GM19023 (cell line): Measurements from ENCODE around the gene SPOCK2.
"Not testable (repeated sequence)": the region's sequence is repeated elsewhere in the genome, so short reads cannot be mapped to it uniquely, and the experiment has no call there.

ENCODE experiments used
- ATAC-seq: cut with Tn5 transposase; IDR thresholded peaks from one replicate; pipeline ENCODE4 v1.9.1; 2021; ENCODE audit warnings: mild to moderate bottlenecking, moderate library complexity; ENCODE audit not compliant: unreplicated experiment

Gene SPOCK2

DNA sequence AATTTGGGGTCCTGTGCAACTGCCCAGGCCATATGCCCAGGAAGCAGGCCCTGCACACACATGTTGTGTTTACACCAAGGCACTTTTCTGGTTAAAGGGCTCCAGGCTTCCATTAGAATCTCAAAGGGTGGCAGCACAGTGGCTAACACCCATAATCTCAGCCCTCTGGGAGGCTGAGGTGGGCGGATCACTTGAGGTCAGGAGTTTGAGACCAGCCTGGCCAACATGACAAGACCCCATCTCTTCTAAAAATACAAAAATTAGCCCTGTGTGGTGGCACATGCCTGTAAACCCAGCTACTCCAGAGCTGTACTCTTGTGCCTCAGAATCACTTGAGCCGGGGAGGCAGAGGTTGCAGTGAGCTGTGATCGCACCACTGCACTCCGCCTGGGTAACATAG, 53.6 kb downstream of the SPOCK2 start:
- no peak for ATAC-seq

DNA sequence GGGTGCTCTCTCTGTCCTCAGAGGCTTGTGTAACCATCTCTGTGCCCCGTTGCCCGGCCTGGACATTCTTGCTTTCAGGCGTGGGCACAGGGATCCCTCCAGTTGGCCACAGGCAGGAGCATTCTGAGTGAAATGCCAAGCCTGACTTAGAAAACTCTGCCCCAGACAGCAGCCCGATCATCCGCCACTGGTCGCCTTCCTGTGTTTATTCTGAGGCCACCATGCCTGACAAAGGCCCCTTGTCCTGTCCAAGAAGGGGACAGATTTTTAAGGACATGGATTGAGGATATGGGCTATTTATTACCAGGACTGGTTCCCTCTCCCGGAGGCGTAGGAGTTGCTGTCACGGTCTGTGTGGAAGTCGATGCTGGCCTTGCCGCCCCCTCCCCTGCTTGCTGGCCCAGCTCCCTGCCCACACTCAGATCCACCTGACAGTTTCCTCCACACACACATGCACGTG, 54.3 kb downstream of the SPOCK2 start:
- ATAC-seq, result no peak

DNA sequence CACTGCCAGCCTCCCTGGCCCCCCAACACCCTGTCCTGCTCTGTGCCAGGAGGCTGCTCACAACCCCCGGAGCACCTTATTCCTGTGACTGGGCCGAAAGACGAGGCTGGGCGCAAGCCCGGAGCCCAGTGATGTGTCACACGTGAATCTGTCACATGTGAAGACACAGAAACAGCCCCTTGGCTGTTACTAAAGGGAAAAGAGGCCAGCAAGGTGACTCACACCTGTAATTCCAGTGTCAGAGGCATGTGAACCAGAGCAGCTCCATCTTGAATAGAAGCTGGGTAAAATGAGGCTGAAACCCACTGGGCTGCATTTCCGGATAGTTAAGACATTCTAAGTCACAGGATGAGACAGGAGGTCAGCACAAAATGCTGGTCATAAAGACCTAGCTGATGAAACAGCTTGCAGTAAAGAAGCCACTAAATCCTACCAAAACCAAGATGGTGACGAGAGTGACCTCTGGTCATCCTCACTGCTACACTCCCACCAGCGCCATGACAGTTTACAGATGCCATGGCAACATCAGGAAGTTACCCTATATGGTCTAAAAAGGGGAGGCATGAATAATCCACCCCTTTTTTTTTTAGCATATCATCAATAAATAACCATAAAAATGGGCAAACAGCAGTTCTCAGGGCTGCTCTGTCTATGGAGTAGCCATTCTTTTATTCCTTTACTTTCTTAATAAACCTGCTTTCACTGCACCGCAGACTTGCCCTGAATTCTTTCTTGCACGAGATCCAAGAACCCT, 55.8 kb downstream of the SPOCK2 start:
- not testable (repeated sequence) for ATAC-seq

DNA sequence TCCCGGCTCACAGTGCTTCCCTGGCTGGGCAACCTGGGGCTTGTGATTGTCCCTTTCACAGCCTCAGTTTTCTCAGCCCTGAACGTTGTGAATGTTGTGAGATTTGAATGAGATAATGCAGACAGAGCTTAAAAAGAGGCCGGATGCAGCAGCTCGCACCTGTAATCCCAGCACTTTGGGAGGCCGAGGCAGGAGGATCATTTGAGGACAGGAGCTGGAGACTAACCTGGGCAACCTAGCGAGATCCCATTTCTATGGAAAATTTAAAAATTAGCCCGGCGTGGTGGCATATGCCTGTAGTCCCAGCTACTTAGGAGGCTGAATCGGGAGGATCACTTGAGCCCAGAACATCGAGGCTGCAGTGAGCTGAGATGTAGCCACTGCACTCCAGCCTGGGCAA, 56.6 kb downstream of the SPOCK2 start:
- ATAC-seq, result no peak

DNA sequence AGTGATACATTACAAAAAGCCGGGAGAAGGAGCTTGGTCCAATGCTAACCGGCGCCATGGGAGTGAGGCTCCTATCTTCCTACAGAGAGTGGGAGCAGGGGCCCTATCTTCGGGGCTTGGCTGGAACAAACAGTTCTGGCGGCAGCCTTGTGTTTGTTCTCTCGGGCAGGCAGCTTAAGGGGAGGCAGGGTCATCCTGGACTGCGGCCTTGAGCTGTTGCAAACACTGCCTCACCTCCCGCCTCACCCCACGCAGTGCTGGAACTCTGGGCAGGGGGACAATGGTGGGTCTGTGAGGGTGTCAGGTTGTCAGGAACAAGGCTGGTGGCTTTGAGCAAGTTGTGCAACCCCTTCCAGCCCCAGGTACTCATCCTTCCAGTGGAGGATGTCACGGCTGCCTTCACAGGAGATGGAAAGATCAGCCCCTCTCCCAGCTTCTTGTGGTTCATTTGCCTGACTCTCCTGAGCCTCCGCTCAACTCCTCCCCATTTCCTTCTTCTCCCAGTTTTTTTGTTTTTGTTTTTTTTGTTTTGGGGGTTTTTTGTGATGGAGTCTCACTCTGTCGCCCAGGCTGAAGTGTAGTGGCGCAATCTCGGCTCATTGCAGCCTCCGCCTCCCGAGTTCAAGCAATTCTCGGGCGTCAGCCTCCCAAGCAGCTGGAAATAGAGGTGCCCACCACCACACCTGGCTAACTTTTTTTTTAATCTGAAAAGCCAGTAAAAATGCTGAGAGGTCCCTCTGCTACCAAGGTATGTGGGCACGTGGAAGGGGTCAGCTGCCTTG, 57.4 kb downstream of the SPOCK2 start:
- ATAC-seq, result no peak

DNA sequence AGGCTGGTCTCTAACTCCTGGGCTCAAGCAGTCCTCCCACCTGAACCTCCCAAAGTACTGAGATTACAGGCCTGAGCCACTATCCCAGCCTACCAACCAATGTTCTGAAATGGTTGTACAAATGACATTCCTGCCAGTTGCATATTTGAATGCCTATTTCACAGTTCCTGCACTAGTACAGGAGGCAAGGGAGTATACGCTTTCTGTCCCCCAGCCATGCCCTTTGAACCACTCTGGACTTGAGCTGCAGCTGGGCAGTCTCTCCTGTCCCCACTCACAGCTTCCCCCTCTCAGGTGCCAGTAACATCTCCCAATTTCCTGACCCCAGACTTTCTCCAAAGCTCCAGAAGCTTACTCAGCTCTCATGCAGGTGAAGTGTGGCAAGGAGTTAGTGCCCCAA, 58.9 kb downstream of the SPOCK2 start:
- ATAC-seq, result no peak

DNA sequence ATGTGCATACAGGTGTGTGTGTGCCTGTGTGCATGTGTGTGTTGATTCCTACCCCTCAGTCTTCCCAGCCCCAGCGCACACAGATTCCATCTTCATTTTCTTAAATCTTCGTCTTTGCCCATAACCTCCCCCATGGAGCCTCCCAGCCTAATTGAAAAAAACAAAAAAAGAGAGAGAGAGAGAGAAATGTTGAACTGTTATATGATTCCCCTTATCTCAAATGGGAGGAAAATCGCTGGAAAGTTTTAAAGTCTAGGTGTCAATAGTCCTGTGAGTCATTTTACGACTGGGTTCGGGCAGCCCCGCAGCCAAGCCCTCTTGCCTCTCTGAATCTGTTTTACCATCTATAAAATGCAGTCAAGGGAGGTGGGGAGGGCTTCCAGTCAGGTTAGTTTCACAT, 60.9 kb downstream of the SPOCK2 start:
- no peak for ATAC-seq

DNA sequence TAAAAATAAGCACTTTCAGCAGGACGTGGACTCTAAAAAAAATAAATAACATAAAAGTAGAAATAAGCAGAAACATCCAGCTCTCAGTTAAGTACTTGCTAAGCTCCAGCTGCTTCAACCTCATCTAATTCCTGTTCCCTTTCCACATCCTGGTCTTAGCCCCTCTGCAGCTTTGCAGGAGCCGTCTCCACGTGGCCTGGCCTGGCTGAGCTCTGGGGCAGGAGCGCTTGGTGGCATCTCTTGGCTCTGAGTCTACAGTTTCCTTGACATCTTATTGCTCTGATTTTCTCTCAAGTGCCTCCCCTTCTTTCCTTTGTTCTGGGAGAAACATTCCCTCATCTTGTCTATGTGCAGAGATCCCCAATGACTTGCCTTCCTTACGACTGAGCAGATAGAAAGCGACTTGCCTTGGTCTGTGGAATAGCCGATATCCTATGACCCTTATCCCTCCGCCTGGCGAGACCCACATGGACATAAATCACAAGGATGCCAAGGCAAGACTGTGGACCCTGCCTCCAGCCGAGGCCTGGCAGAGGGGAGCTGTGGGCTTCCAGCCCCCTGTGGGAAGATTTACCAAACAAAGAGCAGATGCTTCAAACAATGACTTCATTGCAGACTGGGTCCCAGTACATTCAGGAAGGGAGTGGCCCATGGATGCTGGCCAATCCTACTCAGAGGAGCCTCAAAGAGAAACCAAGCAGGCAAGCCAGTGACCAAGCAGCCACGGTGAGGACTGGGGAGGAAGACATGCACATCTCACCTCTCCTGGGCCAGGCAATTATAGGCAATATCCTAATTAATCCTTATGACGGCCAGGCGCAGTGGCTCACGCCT, 61.9 kb downstream of the SPOCK2 start:
- ATAC-seq, result no peak

DNA sequence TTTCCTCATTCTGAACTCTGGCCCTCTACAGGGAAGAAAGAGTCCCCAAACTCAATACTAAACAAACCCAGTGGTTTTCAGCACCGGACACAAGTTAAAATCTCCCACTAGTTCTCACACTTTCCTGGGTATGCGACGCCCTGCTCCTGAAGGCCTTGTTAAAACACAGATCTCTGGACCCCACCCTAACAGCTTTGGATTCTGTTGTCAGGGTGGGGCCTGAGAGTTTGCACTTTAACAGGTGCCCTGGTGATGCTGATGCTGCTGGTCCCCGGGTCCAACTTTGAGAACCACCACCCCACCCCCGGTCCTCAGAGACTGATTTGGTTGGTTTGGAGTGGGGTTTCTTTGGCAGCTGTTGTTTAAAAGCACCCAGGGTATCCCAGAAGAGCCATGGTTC, 62.5 kb downstream of the SPOCK2 start:
- no peak for ATAC-seq

DNA sequence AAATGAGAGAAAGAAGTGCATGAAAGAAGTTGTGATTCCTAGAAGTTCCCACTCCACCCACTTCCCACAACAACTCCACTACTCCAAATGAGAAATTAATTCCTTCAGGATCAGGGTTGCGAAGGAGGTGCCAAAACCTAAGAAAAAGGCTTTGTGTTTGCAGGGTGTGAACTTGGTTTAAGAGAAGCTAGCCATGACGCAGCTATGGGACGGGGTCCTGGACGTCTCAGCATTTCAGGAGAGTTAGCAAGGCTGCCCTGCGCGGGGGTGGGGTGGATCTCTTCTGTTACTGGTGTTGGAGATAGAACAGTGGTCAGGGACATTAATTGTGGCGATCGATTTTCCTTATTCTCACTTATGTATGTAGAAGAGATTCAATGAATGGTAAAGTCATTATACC, 63.0 kb downstream of the SPOCK2 start:
- ATAC-seq, result no peak

DNA sequence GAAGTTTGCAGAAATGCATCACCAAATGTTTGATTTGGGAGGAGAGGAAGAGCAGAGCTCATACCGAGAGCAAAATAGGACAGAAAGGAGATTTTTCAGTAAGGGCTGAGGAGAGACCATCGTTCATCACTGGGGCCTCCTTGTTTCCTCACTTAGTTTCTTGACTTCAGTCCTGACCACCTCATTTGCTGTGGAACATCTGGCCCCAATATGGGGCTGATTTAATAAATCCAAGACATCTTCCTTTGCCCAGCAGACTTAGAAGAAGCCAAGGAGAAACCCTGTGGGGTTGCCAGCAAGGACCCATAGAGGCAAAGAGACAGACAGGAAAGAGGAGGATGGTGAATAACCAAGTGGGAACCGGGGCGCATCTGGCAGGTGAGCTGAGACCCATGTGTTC, 63.8 kb downstream of the SPOCK2 start:
- no peak for ATAC-seq

DNA sequence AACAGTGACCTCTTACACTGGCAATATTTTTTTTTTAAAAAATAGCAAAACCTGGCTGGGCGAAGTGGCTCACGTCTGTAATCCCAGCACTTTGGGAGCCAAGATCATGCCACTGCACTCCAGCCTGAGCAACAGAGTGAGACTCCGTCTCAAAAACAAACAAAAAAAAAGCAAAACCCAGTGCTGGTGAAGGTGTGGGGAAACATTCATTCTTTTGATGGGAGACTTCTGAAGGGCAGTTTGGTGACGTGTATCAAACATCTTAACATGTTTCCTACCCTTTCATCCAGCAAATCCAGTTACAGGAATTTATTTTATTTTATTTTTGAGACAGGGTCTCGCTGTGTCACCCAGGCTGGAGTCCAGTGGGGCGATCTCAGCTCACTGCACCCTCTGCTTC, 66.1 kb downstream of the SPOCK2 start:
- ATAC-seq, result no peak

DNA sequence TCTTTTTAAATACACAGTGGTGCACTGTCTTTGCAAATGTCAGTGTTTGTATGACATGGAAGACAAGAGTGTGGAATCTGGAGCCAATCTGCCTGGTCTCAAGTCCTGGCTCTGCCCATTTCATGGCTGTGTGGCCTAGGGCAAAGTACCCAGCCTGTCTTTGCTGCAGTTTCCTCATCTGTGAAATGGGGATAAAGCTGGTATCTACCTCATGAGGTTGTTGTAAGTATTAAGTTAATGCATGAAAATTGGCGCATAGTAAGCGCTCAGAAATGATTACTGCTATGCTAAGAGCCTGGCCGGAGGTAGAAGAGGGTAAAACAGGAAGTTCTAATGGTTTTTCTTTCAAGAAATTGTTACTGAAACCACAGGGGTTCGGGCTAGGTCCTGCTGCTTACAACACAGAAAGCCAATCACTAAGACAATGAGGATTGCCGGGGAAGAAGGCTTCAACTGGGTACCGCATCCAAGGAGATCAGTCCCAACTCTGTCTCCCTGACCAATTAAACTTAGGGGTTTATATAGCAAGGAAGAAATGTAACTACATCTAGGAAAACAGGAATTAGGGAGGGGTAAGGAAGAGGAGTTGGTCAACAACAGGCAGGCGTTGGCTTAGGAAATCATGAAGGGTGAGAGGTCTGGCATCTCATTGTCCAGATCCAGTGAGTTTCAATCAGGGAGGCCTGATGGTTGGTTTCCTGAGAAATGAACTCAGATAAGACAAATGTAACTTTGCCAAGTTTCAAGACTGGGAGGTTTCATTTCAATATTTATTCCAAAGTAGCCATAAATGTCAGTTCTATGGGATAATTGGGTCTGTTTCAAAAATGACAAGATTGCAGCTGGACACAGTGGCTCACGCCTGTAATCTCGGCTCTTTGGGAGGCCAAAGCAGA, 67.2 kb downstream of the SPOCK2 start:
- ATAC-seq, result no peak

DNA sequence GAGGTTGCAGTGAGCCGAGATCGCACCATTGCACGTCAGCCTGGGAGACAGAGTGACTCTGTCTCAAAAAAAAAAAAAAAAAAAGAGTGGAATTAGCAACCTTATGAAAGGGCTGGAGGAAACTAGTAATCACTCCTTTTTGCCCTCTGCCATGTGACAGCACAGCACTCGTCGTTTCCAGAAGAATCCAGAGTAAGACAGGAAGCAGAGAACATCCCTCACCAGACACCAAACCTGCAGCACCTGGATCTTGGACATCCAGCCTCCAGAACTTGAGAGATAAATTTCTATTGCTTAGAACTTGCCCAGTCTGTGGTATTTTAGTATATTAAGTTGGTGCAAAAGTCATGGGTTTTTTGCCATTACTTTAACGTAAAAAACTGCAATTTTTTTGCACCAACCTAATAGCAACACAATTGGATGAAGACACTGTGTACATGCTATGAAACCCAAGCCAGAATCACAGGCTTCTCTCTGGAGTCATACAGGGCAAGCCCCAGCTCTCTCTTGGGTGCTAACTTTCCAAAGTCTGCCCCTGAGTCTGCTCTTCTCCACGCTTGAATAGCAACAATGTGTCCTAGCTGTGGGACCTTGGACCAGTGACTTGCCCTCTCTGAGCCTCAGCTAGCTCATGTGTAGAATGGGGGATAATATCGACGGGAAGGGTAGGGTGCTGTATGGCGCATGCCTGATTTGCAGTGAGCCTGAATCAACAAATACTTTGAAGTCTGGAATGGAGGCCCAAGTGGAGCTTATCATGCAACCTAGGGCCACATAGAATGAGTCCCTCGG, 69.1 kb downstream of the SPOCK2 start:
- no peak for ATAC-seq

DNA sequence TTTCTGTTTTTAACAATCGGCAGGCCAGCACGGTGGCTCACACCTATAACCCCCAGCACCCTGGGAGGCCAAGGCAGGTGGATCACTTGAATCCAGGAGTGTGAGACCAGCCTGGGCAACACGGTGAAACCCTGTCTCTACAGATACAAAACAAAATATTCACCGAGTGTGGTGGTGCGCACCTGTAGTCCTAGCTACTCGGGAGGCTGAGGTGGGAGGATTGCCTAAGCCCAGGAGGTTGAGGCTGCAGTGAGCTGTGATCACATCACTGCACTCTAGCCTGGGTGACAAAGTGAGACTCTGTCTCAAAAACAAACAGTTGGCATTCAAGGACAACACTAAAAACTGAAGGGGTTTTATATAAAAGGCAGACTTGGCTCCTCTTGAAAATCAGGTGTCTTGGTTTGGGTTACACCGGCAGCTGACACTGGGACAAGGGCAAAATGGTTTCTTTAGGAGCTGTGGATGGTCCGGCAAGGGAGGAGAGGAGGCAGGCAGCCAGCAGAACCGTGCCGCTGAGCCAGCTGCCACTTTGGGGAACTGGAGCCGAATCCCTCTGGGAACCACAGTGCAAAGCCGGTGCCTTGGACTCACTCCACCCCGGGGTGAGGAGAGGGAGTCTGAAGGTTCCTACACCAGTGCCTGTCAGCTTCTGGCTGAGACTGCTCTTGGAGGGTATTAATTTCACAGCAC, 71.6 kb downstream of the SPOCK2 start:
- ATAC-seq, result no peak

DNA sequence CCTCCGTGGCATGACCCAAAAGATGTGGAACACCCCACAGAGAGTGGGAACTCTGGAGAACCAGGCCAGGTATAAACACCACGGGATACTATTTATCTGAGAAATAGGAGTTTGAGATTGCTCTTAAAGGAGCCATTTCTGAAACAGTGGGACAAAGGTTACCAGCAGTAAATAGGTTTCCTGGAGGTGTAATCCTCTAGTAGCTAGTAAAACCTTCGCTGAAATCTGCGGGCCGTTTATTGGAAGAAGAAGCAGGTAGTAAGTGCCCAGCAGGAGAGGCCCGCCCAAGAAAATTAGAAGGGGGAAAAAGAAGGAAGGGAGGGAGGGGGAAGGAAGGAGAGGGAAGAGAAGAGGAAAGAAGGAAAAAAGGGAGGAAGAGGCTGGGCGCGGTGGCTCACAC, 72.5 kb downstream of the SPOCK2 start:
- ATAC-seq, result no peak

DNA sequence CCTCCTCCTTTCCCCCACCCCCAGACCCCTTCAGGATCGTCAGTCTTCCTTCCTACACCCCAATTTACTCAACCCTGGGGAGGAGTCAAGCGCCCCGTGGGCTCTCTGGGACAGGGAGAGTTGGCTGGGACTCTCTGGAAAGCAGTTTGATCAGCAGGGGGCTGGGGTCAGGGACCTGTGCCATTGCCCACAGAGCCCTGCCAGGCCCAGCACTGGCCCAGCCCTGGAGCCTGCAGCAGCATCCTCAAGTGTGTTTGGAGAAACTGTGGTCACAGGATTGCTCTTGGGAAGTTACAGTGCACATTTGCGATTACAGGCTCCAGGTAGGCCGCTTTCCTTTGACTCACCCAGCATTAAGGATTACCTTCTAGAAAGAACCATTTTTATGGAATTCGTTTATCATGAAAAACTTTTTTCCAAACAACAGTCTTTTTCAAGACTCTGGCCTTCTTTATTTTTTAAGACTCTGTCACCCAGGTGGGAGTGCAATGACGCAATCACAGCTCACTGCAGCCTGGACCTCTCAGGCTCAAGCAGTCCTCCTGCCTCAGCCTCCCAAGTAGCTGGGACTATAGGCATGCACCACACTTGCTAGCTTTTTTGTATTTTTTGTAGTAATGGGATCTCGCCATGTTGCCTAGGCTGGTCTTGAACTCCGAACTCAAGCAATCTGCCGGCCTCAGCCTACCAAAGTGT, 73.4 kb downstream of the SPOCK2 start:
- ATAC-seq, result no peak

DNA sequence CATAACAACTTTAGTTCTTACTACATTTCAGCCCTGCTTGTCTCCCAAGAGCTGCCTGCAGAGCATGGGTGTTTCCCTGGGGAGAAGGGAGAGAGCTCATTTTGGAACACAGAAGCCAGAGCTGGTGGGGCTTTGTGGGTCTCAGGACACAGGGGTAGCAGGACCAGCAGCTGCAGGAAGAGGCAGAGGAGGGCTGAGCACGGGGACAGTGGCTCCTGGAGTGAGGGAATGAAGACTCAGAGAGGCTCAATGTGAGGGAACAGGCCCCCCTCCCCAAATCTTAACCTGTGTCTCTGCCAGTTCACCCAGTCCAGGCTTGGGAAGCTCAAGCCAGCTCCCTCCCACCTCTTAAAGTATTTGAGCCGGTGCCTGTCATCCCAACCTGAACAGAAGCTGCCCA, 74.2 kb downstream of the SPOCK2 start:
- no peak for ATAC-seq
